ENCODE data around the gene ZNF697. TPM values are rescaled to one million over a fixed set of nuclear protein-coding genes. Genes with fewer than 3 reads are reported as not detected.
"Not testable (repeated sequence)": the region's sequence is repeated elsewhere in the genome, so short reads cannot be mapped to it uniquely, and the experiment has no call there.

Gene ZNF697
- total and polyA plus RNA-seq, 2 donors (not counting 1 experiment from before 2014, with no cell fraction given) = not detected

- H3K4me3 Mint-ChIP-seq = no peak overlapping the region
- intact Hi-C loops (cut with micrococcal nuclease) = no loop called here
- Histone ChIP-seq H3K4me1 (ENCODE audit: control insufficient read depth in 2 of 2, insufficient read depth in 2 of 2, low read length in 2 of 2) (peaks cover 0 to 4% of the 10 kb centered on the region in 2 donors), H3K27ac (ENCODE audit: low read length in 2 of 2) (no peak overlapping the region), H3K36me3 (replicated peaks in 1 of 2; ENCODE audit: control extremely low read depth in 1 of 2, control insufficient read depth in 1 of 2, extremely low read depth in 1 of 2, insufficient read depth in 2 of 2, low read length in 1 of 2) (no peaks in the 10 kb centered on the region), H3K4me2 (replicated peaks; ENCODE audit: low read depth, low read length, poor library complexity, severe bottlenecking) (no peak overlapping the region), H4K20me1 (ENCODE audit: control insufficient read depth, insufficient read depth, low read length, poor library complexity, severe bottlenecking) (no peaks in the 10 kb centered on the region), H3K9ac (ENCODE audit: low read length) (no peak overlapping the region), H2AFZ (ENCODE audit: insufficient read depth, low read depth, low read length, poor library complexity, severe bottlenecking) (no peak overlapping the region), H3K27me3 (replicated peaks in 1 of 4; ENCODE audit: control extremely low read depth in 1 of 4, control insufficient read depth in 3 of 4, insufficient read depth in 4 of 4, low read length in 3 of 4) (peaks cover 0 to 2% (median 0%) of the 10 kb centered on the region in 4 experiments), H3K4me3 (ENCODE audit: control extremely low read depth in 1 of 5, extremely low read depth in 1 of 5, insufficient read depth in 1 of 5, low read depth in 2 of 5, low read length in 4 of 5) (no peak overlapping the region), H3K9me3 (ENCODE audit: control extremely low read depth in 1 of 3, control insufficient read depth in 2 of 3, insufficient read depth in 1 of 3, low read length in 2 of 3) (no peaks in the 10 kb centered on the region), H3K79me2 (ENCODE audit: control insufficient read depth, insufficient read depth, low read length) (no peaks in the 10 kb centered on the region)
- H3K27ac Mint-ChIP-seq = no peak overlapping the region
- ATAC-seq (ENCODE audit: low read depth) (no peak), DNase-seq (no peak)
- H3K9me3 Mint-ChIP-seq (ENCODE audit: insufficient read depth) = no peaks in the 10 kb centered on the region
- H3K4me1 Mint-ChIP-seq = peaks cover 7% of the 10 kb centered on the region
- H3K27me3 Mint-ChIP-seq = peaks cover 4% of the 10 kb centered on the region
- ChIA-PET CTCF (no interaction called here), POLR2A (no interaction called here)
- 83% methylated on average over 5 of the region's 5 CpGs for WGBS (ENCODE audit: insufficient coverage)
- TF ChIP-seq CTCF (IDR thresholded peaks at IDR 0.05) (no peak), EZH2 (IDR thresholded peaks at IDR 0.05; ENCODE audit: borderline replicate concordance, insufficient read depth, low read depth, low read length, poor library complexity, severe bottlenecking) (no peak)
Measured at GRCh38 chr1:119573886-119574285, 74.2 kb downstream of the ZNF697 start.

GRCh38 chr1:119569930-119570622 lies 78.0 kb downstream of the ZNF697 start:
- H3K9me3 Mint-ChIP-seq (ENCODE audit: insufficient read depth); H3K4me3 Mint-ChIP-seq; ATAC-seq (ENCODE audit: low read depth); CTCF ChIA-PET; H3K36me3 ChIP-seq (replicated peaks in 1 of 2; ENCODE audit: control extremely low read depth in 1 of 2, control insufficient read depth in 1 of 2, extremely low read depth in 1 of 2, insufficient read depth in 2 of 2, low read length in 1 of 2); H2AFZ ChIP-seq (ENCODE audit: insufficient read depth, low read depth, low read length, poor library complexity, severe bottlenecking); H3K27me3 Mint-ChIP-seq; H3K4me2 ChIP-seq (replicated peaks; ENCODE audit: low read depth, low read length, poor library complexity, severe bottlenecking); H3K9me3 ChIP-seq (ENCODE audit: control extremely low read depth in 1 of 3, control insufficient read depth in 2 of 3, insufficient read depth in 1 of 3, low read length in 2 of 3); H3K27me3 ChIP-seq (replicated peaks in 1 of 4; ENCODE audit: control extremely low read depth in 1 of 4, control insufficient read depth in 3 of 4, insufficient read depth in 4 of 4, low read length in 3 of 4); DNase-seq; H3K9ac ChIP-seq (ENCODE audit: low read length); H3K4me3 ChIP-seq (ENCODE audit: control extremely low read depth in 1 of 5, extremely low read depth in 1 of 5, insufficient read depth in 1 of 5, low read depth in 2 of 5, low read length in 4 of 5); H3K79me2 ChIP-seq (ENCODE audit: control insufficient read depth, insufficient read depth, low read length); H4K20me1 ChIP-seq (ENCODE audit: control insufficient read depth, insufficient read depth, low read length, poor library complexity, severe bottlenecking); intact Hi-C loops (cut with micrococcal nuclease); POLR2A ChIA-PET; H3K27ac Mint-ChIP-seq; H3K27ac ChIP-seq (ENCODE audit: low read length in 2 of 2): not testable (repeated sequence)
- no CpG with 5 or more reads among the region's 8 CpGs for WGBS (ENCODE audit: insufficient coverage)
- H3K4me1 ChIP-seq (ENCODE audit: control insufficient read depth in 2 of 2, insufficient read depth in 2 of 2, low read length in 2 of 2) = peaks cover 0 to 21% of the 10 kb centered on the region in 2 donors
- H3K4me1 Mint-ChIP-seq = peaks cover 19% of the 10 kb centered on the region

Other genes with a start within 250 kb of the ZNF697 start
- not detected in 2 replicates for gene HSD3B2, start 233.1 kb downstream of the ZNF697 start, total RNA-seq
- not detected in 2 replicates for gene HSD3B2, start 233.1 kb downstream of the ZNF697 start, polyA plus RNA-seq
- not detected in 2 replicates for gene HSD3B1, start 141.1 kb downstream of the ZNF697 start, total RNA-seq
- not detected in 2 replicates for gene HSD3B1, start 141.1 kb downstream of the ZNF697 start, polyA plus RNA-seq
- 3.9 and 6.1 TPM in 2 replicates for gene PHGDH, start 63.7 kb upstream of the ZNF697 start, total RNA-seq
- 1.2 and 3.5 TPM in 2 replicates for gene PHGDH, start 63.7 kb upstream of the ZNF697 start, polyA plus RNA-seq
- not detected in 2 replicates for gene HMGCS2, start 120.6 kb upstream of the ZNF697 start, total RNA-seq
- not detected in 2 replicates for gene HMGCS2, start 120.6 kb upstream of the ZNF697 start, polyA plus RNA-seq
- gene REG4, start 163.2 kb upstream of the ZNF697 start, total RNA-seq = not detected in 2 replicates
- not detected in 2 replicates for gene REG4, start 163.2 kb upstream of the ZNF697 start, polyA plus RNA-seq
- gene ADAM30, start 248.2 kb upstream of the ZNF697 start, total RNA-seq = not detected in 2 replicates
- gene ADAM30, start 248.2 kb upstream of the ZNF697 start, polyA plus RNA-seq = not detected in 2 replicates

All from B cell (primary cell).